ENCODE data around the gene CEP57L1. TPM values are rescaled to one million over a fixed set of nuclear protein-coding genes. Genes with fewer than 3 reads are reported as not detected.

Gene CEP57L1
- total RNA-seq, 1 experiment from 2014 or later, result 13.2 TPM

GRCh38 chr6:109058620-109059019, 36.7 kb upstream of the CEP57L1 start:
- no peak overlapping the region for H3K4me3 Mint-ChIP-seq (ENCODE audit: low read depth, unreplicated experiment)
- no peaks in the 10 kb centered on the region for H3K27me3 Mint-ChIP-seq (ENCODE audit: unreplicated experiment)
- H3K4me1 Mint-ChIP-seq (ENCODE audit: low read depth, unreplicated experiment), result peaks cover 12% of the 10 kb centered on the region
- H3K36me3 Mint-ChIP-seq (ENCODE audit: insufficient read depth, unreplicated experiment), result no peaks in the 10 kb centered on the region
- CTCF ChIA-PET, result interaction anchor here (1.0 kb wide), 1 partner anchor 15 kb away, joined by 3 read pairs; no protein-coding TSS in a partner anchor
- intact Hi-C loops (cut with micrococcal nuclease; ENCODE audit: unreplicated experiment), result no loop called here
- no peak for TF ChIP-seq CTCF (IDR thresholded peaks at IDR 0.05; ENCODE audit: unreplicated experiment)
- H3K27ac Mint-ChIP-seq (ENCODE audit: unreplicated experiment), result no peak overlapping the region
- no peak for DNase-seq
- BruUV-seq (replicated peaks), result no TSS peak
- no peaks in the 10 kb centered on the region for H3K9me3 Mint-ChIP-seq (ENCODE audit: low read depth, unreplicated experiment)

- DNase-seq, result no peak
- no peaks in the 10 kb centered on the region for H3K9me3 Mint-ChIP-seq (ENCODE audit: low read depth, unreplicated experiment)
- no peaks in the 10 kb centered on the region for H3K27me3 Mint-ChIP-seq (ENCODE audit: unreplicated experiment)
- no peak for TF ChIP-seq CTCF (IDR thresholded peaks at IDR 0.05; ENCODE audit: unreplicated experiment)
- H3K4me3 Mint-ChIP-seq (ENCODE audit: low read depth, unreplicated experiment), result no peak overlapping the region
- no TSS peak for BruUV-seq (replicated peaks)
- no peak overlapping the region for H3K27ac Mint-ChIP-seq (ENCODE audit: unreplicated experiment)
- H3K36me3 Mint-ChIP-seq (ENCODE audit: insufficient read depth, unreplicated experiment), result no peaks in the 10 kb centered on the region
- CTCF ChIA-PET, result interaction anchor here (1.0 kb wide), 1 partner anchor 14 kb away, joined by 3 read pairs; no protein-coding TSS in a partner anchor
- intact Hi-C loops (cut with micrococcal nuclease; ENCODE audit: unreplicated experiment), result no loop called here
- H3K4me1 Mint-ChIP-seq (ENCODE audit: low read depth, unreplicated experiment), result peaks cover 12% of the 10 kb centered on the region
Measured at GRCh38 chr6:109059153-109059552, 36.2 kb upstream of the CEP57L1 start.

- no peak overlapping the region for H3K27ac Mint-ChIP-seq (ENCODE audit: unreplicated experiment)
- no peak for DNase-seq
- intact Hi-C loops (cut with micrococcal nuclease; ENCODE audit: unreplicated experiment), result no loop called here
- CTCF ChIA-PET, result interaction anchor here (1.0 kb wide), 1 partner anchor 14 kb away, joined by 3 read pairs; no protein-coding TSS in a partner anchor
- no peaks in the 10 kb centered on the region for H3K27me3 Mint-ChIP-seq (ENCODE audit: unreplicated experiment)
- no peaks in the 10 kb centered on the region for H3K9me3 Mint-ChIP-seq (ENCODE audit: low read depth, unreplicated experiment)
- no peaks in the 10 kb centered on the region for H3K36me3 Mint-ChIP-seq (ENCODE audit: insufficient read depth, unreplicated experiment)
- TF ChIP-seq CTCF (IDR thresholded peaks at IDR 0.05; ENCODE audit: unreplicated experiment), result peak; percentile 36
- H3K4me3 Mint-ChIP-seq (ENCODE audit: low read depth, unreplicated experiment), result no peak overlapping the region
- BruUV-seq (replicated peaks), result no TSS peak
- H3K4me1 Mint-ChIP-seq (ENCODE audit: low read depth, unreplicated experiment), result peaks cover 12% of the 10 kb centered on the region
Measured at GRCh38 chr6:109059571-109060021, 35.7 kb upstream of the CEP57L1 start.

- no peak for DNase-seq
- Mint-ChIP-seq H3K36me3 (ENCODE audit: insufficient read depth, unreplicated experiment) (no peaks in the 10 kb centered on the region), H3K27me3 (ENCODE audit: unreplicated experiment) (no peaks in the 10 kb centered on the region), H3K9me3 (ENCODE audit: low read depth, unreplicated experiment) (no peaks in the 10 kb centered on the region), H3K27ac (ENCODE audit: unreplicated experiment) (no peak overlapping the region), H3K4me1 (ENCODE audit: low read depth, unreplicated experiment) (peaks cover 12% of the 10 kb centered on the region), H3K4me3 (ENCODE audit: low read depth, unreplicated experiment) (no peak overlapping the region)
- CTCF ChIA-PET, result no interaction called here
- intact Hi-C loops (cut with micrococcal nuclease; ENCODE audit: unreplicated experiment), result no loop called here
- BruUV-seq (replicated peaks), result no TSS peak
- TF ChIP-seq CTCF (IDR thresholded peaks at IDR 0.05; ENCODE audit: unreplicated experiment), result no peak
Measured at GRCh38 chr6:109060571-109060970, 34.7 kb upstream of the CEP57L1 start.

Measured in Calu3 (cell line).